Fibroblast of skin of right biceps (primary cell): ENCODE measurements around the gene MRFAP1.

Experiments
- DNase-seq: peaks from one replicate; pipeline ENCODE4 v3.0.0-alpha.2; 2013

MRFAP1 gene

GRCh38 chr4:6640292-6641163 is at the start of gene MRFAP1:
Gene MRFAP1, plus strand, starts transcription at chr4:6640685. Its CDS starts 178 bp downstream, at chr4:6640863.
- peak; percentile 96 for DNase-seq

GRCh38 chr4:6591313-6591712 is 49.2 kb upstream of the MRFAP1 start:
- DNase-seq, result no peak

GRCh38 chr4:6591781-6592180 is 48.7 kb upstream of the MRFAP1 start:
- no peak for DNase-seq

GRCh38 chr4:6592804-6593563 is 47.5 kb upstream of the MRFAP1 start:
- no peak for DNase-seq

GRCh38 chr4:6594341-6594740 is 46.1 kb upstream of the MRFAP1 start:
- no peak for DNase-seq

- DNase-seq, result no peak
These were observed 45.6 kb upstream of the MRFAP1 start for GRCh38 chr4:6594826-6595355.

- DNase-seq, result no peak
These were observed 44.5 kb upstream of the MRFAP1 start for GRCh38 chr4:6595897-6596537.

GRCh38 chr4:6596948-6597347 is 43.5 kb upstream of the MRFAP1 start:
- DNase-seq, result no peak

- DNase-seq, result no peak
These were observed 42.4 kb upstream of the MRFAP1 start for GRCh38 chr4:6598127-6598526.

- no peak for DNase-seq
These were observed 41.8 kb upstream of the MRFAP1 start for GRCh38 chr4:6598641-6599040.

- DNase-seq, result no peak
These were observed 38.7 kb upstream of the MRFAP1 start for GRCh38 chr4:6601661-6602250.

- DNase-seq, result no peak
These were observed 38.2 kb upstream of the MRFAP1 start for GRCh38 chr4:6602289-6602688.

- no peak for DNase-seq
These were observed 37.4 kb upstream of the MRFAP1 start for GRCh38 chr4:6603128-6603527.

GRCh38 chr4:6605114-6605513 is 35.4 kb upstream of the MRFAP1 start:
- DNase-seq, result no peak

GRCh38 chr4:6605605-6606004 is 34.9 kb upstream of the MRFAP1 start:
- DNase-seq, result no peak

GRCh38 chr4:6606465-6607235 is 33.8 kb upstream of the MRFAP1 start:
- no peak for DNase-seq

- DNase-seq, result no peak
These were observed 33.0 kb upstream of the MRFAP1 start for GRCh38 chr4:6607368-6608055.

- DNase-seq, result no peak
These were observed 31.6 kb upstream of the MRFAP1 start for GRCh38 chr4:6608758-6609414.

- DNase-seq, result no peak
These were observed 30.9 kb upstream of the MRFAP1 start for GRCh38 chr4:6609415-6610079.

GRCh38 chr4:6610856-6611430 is 29.5 kb upstream of the MRFAP1 start:
- no peak for DNase-seq
